ENCODE data around the gene PTGR1. TPM values are rescaled to one million over a fixed set of nuclear protein-coding genes. Genes with fewer than 3 reads are reported as not detected.
A peak's percentile ranks its signal among the peaks of the same experiment; 100 is the strongest.

Gene PTGR1
- total RNA-seq, 3 donors from 2014 or later: 30.0 to 87.1 (median 68.2) TPM

DNA sequence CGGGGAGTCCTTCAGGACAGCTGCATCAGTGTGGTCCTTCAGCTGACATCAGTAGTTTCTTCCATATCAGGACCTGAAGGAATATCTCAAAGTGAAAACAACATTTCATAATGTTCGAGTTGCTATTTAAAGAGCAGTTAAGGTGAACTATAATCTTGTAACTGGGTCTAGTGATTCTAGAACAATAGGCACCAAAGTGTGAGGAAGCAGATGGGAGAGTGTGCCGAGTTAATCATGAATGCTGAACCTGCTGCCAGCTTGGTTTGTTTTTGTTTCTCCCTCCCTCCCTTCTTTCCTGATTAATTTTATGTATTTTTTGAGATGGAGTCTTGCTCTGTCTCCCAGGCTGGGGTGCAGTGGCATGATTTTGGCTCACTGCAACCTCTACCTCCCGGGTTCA is 3.6 kb upstream of the PTGR1 start:
- H3K27me3 ChIP-seq: no peaks in the 10 kb centered on the region
- H3K9me3 ChIP-seq: no peaks in the 10 kb centered on the region
- DNase-seq (ENCODE audit: low spot score in 2 of 2): no peak
- TF ChIP-seq POLR2AphosphoS5 (IDR thresholded peaks at IDR 0.05) (no peak), POLR2A (IDR thresholded peaks at IDR 0.05) (no peak)
- TF ChIP-seq, protein P1, sequence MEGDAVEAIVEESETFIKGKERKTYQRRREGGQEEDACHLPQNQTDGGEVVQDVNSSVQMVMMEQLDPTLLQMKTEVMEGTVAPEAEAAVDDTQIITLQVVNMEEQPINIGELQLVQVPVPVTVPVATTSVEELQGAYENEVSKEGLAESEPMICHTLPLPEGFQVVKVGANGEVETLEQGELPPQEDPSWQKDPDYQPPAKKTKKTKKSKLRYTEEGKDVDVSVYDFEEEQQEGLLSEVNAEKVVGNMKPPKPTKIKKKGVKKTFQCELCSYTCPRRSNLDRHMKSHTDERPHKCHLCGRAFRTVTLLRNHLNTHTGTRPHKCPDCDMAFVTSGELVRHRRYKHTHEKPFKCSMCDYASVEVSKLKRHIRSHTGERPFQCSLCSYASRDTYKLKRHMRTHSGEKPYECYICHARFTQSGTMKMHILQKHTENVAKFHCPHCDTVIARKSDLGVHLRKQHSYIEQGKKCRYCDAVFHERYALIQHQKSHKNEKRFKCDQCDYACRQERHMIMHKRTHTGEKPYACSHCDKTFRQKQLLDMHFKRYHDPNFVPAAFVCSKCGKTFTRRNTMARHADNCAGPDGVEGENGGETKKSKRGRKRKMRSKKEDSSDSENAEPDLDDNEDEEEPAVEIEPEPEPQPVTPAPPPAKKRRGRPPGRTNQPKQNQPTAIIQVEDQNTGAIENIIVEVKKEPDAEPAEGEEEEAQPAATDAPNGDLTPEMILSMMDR (IDR thresholded peaks at IDR 0.05): no peak
- H3K4me3 ChIP-seq: no peak overlapping the region
- intact Hi-C loops (cut with DNase I; ENCODE audit: low total_unique reads): no loop called here
- H3K36me3 ChIP-seq: no peaks in the 10 kb centered on the region
- no peak overlapping the region for H3K27ac ChIP-seq
- H3K4me1 ChIP-seq: no peaks in the 10 kb centered on the region

DNA sequence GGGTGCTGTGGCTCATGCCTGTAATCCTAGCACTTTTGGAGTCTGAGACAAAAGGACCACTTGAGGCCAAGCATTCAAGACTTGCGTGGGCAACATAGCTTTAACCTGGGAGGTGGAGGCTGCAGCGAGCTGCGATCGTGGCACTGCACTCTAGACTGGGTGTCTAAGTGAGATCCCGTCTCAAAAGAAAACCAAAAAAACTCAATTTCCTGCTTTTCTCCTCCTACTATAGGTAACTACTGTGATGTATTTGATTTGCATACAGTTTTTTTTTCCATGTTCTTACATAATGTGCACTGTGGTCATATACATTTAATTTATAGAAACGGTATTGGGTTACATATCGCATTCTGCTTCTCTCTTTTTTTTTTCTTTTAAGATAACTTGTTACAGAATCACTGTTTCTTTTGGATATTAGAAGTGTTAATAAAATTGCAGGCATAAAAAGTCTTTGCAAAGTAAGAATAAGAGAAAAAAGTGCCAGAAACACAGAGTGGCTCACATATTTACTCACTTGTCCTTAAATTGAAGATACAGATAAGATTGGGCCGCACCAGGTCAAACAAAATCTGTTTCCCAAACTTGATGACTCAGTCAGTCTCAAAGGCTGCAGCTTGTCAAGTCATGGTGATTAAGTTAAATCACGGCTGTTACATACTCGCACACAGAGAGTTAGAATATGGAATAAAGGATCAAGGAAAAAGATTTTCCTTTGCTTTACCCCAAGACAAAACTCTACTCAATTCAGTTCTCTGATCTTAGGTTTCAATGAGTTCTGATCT is 2.0 kb upstream of the PTGR1 start:
- TF ChIP-seq POLR2A (IDR thresholded peaks at IDR 0.05) (no peak), POLR2AphosphoS5 (IDR thresholded peaks at IDR 0.05) (no peak)
- TF ChIP-seq, protein P1 (IDR thresholded peaks at IDR 0.05): no peak
- Histone ChIP-seq H3K4me1 (no peaks in the 10 kb centered on the region), H3K27me3 (no peaks in the 10 kb centered on the region), H3K36me3 (no peaks in the 10 kb centered on the region), H3K9me3 (no peaks in the 10 kb centered on the region), H3K4me3 (no peak overlapping the region), H3K27ac (no peak overlapping the region)
- no peak for DNase-seq (ENCODE audit: low spot score in 2 of 2)
- intact Hi-C loops (cut with DNase I; ENCODE audit: low total_unique reads): no loop called here

DNA sequence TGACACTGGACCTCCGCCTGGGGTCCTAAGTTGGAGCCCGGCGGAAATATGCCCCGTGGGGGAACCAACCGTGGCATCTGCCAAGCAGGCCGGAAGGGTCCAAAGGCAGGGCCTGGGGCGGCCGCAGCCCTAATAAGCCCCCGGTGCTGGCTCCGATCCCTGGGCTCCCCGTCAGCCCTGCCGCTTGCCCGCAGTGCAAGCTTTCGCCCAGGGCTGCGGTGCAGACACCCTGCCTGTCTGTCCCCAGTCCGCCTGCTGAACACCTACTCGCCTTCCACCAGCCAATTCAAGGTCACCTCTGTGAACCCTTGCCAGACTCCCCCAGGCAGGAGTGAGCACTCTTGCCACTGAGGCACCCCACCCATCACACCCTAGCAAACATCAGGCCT is 502 bp upstream of the PTGR1 start:
- H3K27me3 ChIP-seq: no peaks in the 10 kb centered on the region
- TF ChIP-seq, protein P1 (IDR thresholded peaks at IDR 0.05): no peak
- TF ChIP-seq POLR2A (IDR thresholded peaks at IDR 0.05): no peak
- no peak for TF ChIP-seq POLR2AphosphoS5 (IDR thresholded peaks at IDR 0.05)
- no peaks in the 10 kb centered on the region for H3K4me1 ChIP-seq
- intact Hi-C loops (cut with DNase I; ENCODE audit: low total_unique reads): no loop called here
- no peak for DNase-seq (ENCODE audit: low spot score in 2 of 2)
- H3K36me3 ChIP-seq: no peaks in the 10 kb centered on the region
- H3K27ac ChIP-seq: peak overlapping the region; percentile 87 to 94
- H3K4me3 ChIP-seq: peak overlapping the region; percentile 72 to 90 (median 82)
- H3K9me3 ChIP-seq: no peaks in the 10 kb centered on the region

DNA sequence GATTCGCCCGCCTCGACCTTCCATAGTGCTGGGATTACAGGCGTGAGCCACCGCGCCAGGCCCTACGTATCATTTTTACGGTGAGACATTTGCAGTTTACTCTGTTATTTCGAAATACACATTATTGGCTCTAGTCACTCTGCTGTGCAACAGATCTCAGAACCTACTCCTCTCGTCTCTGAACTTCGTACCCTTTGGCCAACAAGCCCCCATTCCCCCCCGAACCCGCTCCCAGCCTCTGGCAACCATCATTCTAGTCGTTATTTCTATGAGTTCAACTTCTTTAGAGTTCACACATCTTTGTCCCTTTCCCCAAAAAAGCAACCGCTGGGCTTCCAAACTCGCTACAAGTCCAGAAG is 735 bp downstream of the PTGR1 start:
- Histone ChIP-seq H3K9me3 (no peaks in the 10 kb centered on the region), H3K36me3 (no peaks in the 10 kb centered on the region), H3K27me3 (no peaks in the 10 kb centered on the region), H3K4me3 (peak overlapping the region; percentile 72 to 90 (median 82)), H3K27ac (peak overlapping the region; percentile 87 to 94), H3K4me1 (no peaks in the 10 kb centered on the region)
- intact Hi-C loops (cut with DNase I; ENCODE audit: low total_unique reads): no loop called here
- peak in 1 of 2 donors; percentile 21 for DNase-seq (ENCODE audit: low spot score in 2 of 2)
- TF ChIP-seq POLR2A (IDR thresholded peaks at IDR 0.05) (no peak), POLR2AphosphoS5 (IDR thresholded peaks at IDR 0.05) (peak in 1 of 3 donors; percentile 15)

DNA sequence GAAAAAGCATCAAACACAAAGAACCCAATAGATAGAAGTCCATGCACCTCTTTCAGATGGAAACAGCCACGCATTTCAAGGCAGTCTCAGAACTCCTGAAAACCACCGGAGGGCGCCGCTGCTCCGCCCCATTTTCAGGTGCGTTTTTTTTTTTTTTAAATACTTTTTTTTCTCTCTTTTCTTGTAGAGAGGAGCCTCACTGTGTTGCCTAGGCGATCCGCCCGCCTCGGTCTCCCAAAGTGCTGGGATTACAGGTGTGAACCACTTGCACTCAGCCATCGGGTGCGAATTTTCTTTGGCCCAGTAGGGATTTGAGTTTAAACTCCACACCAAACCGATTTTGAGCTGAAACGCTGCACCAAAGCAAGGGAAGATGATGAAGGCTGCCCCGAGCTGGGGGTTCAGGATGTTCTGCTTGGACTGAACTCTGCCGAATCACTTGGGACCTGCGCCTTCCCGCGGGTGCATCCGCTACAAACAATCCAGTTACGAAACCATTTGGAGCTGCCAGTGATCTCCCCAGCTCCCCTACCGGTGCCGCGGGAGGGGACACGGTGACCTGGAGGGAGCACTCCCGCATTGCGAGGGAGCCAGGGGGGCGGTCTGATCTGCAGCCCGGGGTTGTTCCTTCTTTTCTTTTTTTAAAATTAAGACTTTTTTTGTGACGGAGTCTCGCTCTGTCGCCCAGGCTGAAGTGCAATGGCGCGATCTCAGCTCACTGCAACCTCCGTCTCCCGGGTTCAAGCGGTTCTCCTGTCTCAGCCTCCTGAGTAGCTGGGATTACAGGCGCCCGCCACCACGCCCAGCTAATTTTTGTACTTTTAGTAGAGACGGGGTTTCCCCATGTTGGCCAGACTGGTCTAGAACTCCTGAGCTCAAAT is 1.4 kb downstream of the PTGR1 start:
- TF ChIP-seq, protein P1 (IDR thresholded peaks at IDR 0.05): peak; percentile 29 to 46 (median 45)
- TF ChIP-seq POLR2A (IDR thresholded peaks at IDR 0.05) (no peak), POLR2AphosphoS5 (IDR thresholded peaks at IDR 0.05) (no peak)
- Histone ChIP-seq H3K9me3 (no peaks in the 10 kb centered on the region), H3K27me3 (no peaks in the 10 kb centered on the region), H3K36me3 (no peaks in the 10 kb centered on the region), H3K4me1 (no peaks in the 10 kb centered on the region), H3K4me3 (peak overlapping the region; percentile 72 to 90 (median 82)), H3K27ac (peak overlapping the region; percentile 87 to 94)
- DNase-seq (ENCODE audit: low spot score in 2 of 2): peak; percentile 43 to 64
- intact Hi-C loops (cut with DNase I; ENCODE audit: low total_unique reads): no loop called here

Measured in breast epithelium (tissue), 4 donors.